Prostate gland (tissue), 2 donors: ENCODE data around the gene SMG6. TPM values are rescaled to one million over a fixed set of nuclear protein-coding genes. Genes with fewer than 3 reads are reported as not detected.

ENCODE experiments used
- DNase-seq: peaks from one replicate; pipeline ENCODE4 v3.0.0-alpha.2; 2019; ENCODE audit warnings: low spot score
- H3K27ac ChIP-seq, 2 donors: fragments of 200-600 bp; sonication (generic); 2 replicates each; pipeline ENCODE4 v1.5.1; 2017 to 2019
- H3K27me3 ChIP-seq: fragments of 200-600 bp; sonication (generic); replicated peaks from 2 replicates; pipeline ENCODE4 v1.5.1; 2019; ENCODE audit not compliant: insufficient read depth
- H3K36me3 ChIP-seq, 2 donors: fragments of 200-600 bp; sonication (generic); 1 replicate in 1 of 2; 2 replicates in 1 of 2; pipeline versions ENCODE4 v1.5.1 to v1.8.1; 2017 to 2019
- H3K4me1 ChIP-seq: fragments of 200-600 bp; sonication (generic); replicated peaks from 2 replicates; pipeline ENCODE4 v1.5.1; 2019
- H3K4me3 ChIP-seq, 2 donors: fragments of 200-600 bp; sonication (generic); 2 replicates each; pipeline ENCODE4 v1.5.1; 2017 to 2019
- H3K9me3 ChIP-seq: fragments of 200-600 bp; sonication (generic); 2 replicates; pipeline ENCODE4 v1.5.1; 2017
- CTCF ChIP-seq, 4 experiments: fragments of 200-600 bp in 2 of 4; fragments of 450-650 bp in 2 of 4; sonication (generic) in 2 of 4; IDR thresholded peaks; 1 replicate in 3 of 4; 2 replicates in 1 of 4; pipeline ENCODE4 v1.5.1; 2016 to 2019; ENCODE audit warnings: antibody characterized with exemption in 4 of 4, mild to moderate bottlenecking in 2 of 4, moderate library complexity in 2 of 4
- POLR2A ChIP-seq: fragments of 450-650 bp; IDR thresholded peaks from one replicate; pipeline ENCODE4 v1.6.1; 2016; ENCODE audit warnings: antibody characterized with exemption, mild to moderate bottlenecking
- POLR2AphosphoS5 ChIP-seq: sonication (generic); formaldehyde crosslinking; IDR thresholded peaks from one replicate; pipeline ENCODE4 v1.6.1; 2017; ENCODE audit warnings: antibody characterized with exemption
- WGBS: methylation state at CpG from one replicate; pipeline ENCODE4 v1.1.5; 2018; 5-methylcytosine and 5-hydroxymethylcytosine counted together
- intact Hi-C: fragments of 100-400 bp; cut with DNase I; formaldehyde crosslinking; loops from one replicate; pipeline ENCODE4 v1.14.2; 2022
- total RNA-seq, 2 donors: library from RNA; depleted of rRNA; stranded (reverse); fragments of >200 nt; gene quantifications; one replicate each; pipeline ENCODE4 v1.1.0, GENCODE V29; 2016

SMG6 gene
- total RNA-seq, 2 donors from 2014 or later: 23.8 to 56.0 TPM

- no peak for TF ChIP-seq POLR2A
- TF ChIP-seq CTCF (IDR thresholded peaks at IDR 0.05): no peak
- no peak for TF ChIP-seq POLR2AphosphoS5
- no peak for DNase-seq
- Histone ChIP-seq H3K27ac (peak overlapping the region; percentile 87 to 91), H3K36me3 (no peaks in the 10 kb centered on the region), H3K9me3 (no peaks in the 10 kb centered on the region), H3K4me3 (no peak overlapping the region), H3K27me3 (no peaks in the 10 kb centered on the region), H3K4me1 (peaks cover 16% of the 10 kb centered on the region)
- intact Hi-C loops: no loop called here
- WGBS: 88% methylated on average over 10 of the region's 10 CpGs
Observed at GRCh38 chr17:2344528-2344927, 40.9 kb upstream of the SMG6 start.

DNA sequence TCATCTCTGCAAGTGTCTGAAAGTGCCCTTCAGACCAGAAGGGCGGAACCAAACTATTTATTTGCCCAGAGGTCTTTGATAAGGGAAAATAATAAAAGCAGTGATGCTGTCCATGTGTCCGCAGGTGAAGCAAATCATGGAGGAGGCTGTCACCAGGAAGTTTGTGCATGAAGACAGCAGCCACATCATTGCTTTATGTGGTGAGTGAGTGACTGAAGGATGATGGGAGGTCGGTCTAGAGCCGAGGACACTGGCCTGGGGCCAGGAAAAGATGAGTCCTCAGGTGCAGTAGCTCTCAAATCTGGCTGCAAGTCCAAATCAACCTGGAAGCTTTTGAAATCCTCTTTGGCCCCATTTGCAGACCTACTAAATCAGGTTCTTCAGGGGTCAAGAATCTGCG lies 39.8 kb upstream of the SMG6 start:
- 67% methylated on average over 5 of the region's 5 CpGs for WGBS
- Histone ChIP-seq H3K27ac (peak overlapping the region; percentile 87 to 91), H3K4me3 (no peak overlapping the region), H3K4me1 (peaks cover 15% of the 10 kb centered on the region), H3K36me3 (no peaks in the 10 kb centered on the region), H3K9me3 (no peaks in the 10 kb centered on the region), H3K27me3 (no peaks in the 10 kb centered on the region)
- no peak for DNase-seq
- TF ChIP-seq CTCF (IDR thresholded peaks at IDR 0.05): no peak
- TF ChIP-seq POLR2AphosphoS5: no peak
- no peak for TF ChIP-seq POLR2A
- intact Hi-C loops: no loop called here

GRCh38 chr17:2338315-2338657 lies 34.7 kb upstream of the SMG6 start:
- Histone ChIP-seq H3K9me3 (no peaks in the 10 kb centered on the region), H3K4me3 (peak overlapping the region; percentile 71 to 89), H3K27ac (peak overlapping the region; percentile 84 to 97), H3K4me1 (peaks cover 2% of the 10 kb centered on the region), H3K36me3 (peaks cover 0 to 5% of the 10 kb centered on the region in 2 donors), H3K27me3 (no peaks in the 10 kb centered on the region)
- intact Hi-C loops: no loop called here
- no peak for DNase-seq
- no peak for TF ChIP-seq CTCF (IDR thresholded peaks at IDR 0.05)
- no peak for TF ChIP-seq POLR2A
- TF ChIP-seq POLR2AphosphoS5: no peak
- WGBS: 16% methylated on average over 5 of the region's 5 CpGs

DNA sequence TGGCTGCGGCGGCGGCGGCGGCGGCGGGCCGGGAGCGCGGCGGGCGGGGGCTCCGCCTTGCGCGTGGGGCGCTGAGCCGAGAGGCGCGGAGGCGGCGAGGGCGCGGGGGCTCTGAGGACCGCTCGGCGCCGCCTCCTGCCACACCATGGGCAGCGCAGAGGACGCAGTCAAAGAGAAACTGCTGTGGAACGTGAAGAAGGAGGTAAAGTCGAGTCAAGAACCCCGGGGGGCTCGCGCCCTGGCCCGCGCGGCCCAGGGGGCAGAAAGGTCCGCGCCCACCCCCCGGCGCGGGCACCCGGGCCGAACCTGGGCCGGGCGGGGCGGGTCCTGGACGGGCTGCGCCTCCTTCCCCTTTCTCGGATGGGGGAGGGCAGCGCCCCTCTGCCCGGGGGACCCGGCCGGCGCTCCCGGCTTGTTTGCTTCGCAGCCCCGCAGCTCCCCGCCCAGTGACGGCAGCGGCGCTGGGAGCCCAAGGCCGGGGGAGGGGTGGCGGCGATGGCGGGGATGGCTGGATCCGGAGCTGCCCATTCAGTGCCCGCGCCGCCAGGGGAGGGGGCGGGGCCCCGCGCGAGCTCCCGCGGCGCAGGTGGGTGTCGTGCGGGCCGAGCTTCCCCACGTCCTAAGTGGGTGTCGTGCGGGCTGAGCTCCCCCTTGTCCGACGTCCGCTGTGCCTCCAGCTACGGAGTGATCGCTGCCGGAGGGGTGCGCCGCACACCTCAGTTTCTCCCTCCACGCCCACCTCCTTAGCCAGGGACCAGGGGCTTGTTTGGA lies 34.1 kb upstream of the SMG6 start:
- Histone ChIP-seq H3K27ac (peak overlapping the region; percentile 84 to 97), H3K9me3 (no peaks in the 10 kb centered on the region), H3K27me3 (no peaks in the 10 kb centered on the region), H3K36me3 (peaks cover 0 to 11% of the 10 kb centered on the region in 2 donors), H3K4me3 (peak overlapping the region; percentile 71 to 89), H3K4me1 (no peaks in the 10 kb centered on the region)
- intact Hi-C loops: loop anchor here (2.0 kb wide), 1 partner anchor 283 kb away; the partner anchor contains the start of gene HIC1
- DNase-seq: peak; percentile 68
- whole genome bisulfite sequencing: under 1% methylated on average over 71 of the region's 92 CpGs
- TF ChIP-seq POLR2A (peak; percentile 53), POLR2AphosphoS5 (no peak), CTCF (IDR thresholded peaks at IDR 0.05) (peak in 1 of 4 experiments; percentile 33)
